Central memory CD4-positive, alpha-beta T cell (primary cell): ENCODE data around the gene ADCY3.
A peak's percentile ranks its signal among the peaks of the same experiment; 100 is the strongest.

Source experiments
- DNase-seq: peaks from one replicate; pipeline ENCODE4 v3.0.0; 2022

The ADCY3 gene

DNA sequence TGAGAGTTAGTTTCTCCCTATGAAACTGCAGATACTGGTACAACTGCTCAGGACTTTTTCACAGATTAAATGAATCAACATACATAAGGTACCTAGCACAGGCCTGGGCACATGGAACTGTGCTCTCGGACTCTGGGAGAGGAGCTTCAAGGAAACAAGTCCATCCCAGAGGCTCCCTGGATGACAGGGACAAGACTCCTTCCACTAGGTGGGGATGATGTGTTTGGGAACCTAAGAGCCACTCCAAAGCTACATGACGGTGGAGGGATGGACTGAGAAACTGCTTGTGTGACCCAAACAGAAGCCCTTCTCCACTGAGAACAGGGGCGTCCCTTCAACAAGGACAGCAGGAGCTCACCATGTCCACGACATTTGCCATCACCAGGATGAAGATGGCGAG lies 89.7 kb downstream of the ADCY3 start:
- no peak for DNase-seq

DNA sequence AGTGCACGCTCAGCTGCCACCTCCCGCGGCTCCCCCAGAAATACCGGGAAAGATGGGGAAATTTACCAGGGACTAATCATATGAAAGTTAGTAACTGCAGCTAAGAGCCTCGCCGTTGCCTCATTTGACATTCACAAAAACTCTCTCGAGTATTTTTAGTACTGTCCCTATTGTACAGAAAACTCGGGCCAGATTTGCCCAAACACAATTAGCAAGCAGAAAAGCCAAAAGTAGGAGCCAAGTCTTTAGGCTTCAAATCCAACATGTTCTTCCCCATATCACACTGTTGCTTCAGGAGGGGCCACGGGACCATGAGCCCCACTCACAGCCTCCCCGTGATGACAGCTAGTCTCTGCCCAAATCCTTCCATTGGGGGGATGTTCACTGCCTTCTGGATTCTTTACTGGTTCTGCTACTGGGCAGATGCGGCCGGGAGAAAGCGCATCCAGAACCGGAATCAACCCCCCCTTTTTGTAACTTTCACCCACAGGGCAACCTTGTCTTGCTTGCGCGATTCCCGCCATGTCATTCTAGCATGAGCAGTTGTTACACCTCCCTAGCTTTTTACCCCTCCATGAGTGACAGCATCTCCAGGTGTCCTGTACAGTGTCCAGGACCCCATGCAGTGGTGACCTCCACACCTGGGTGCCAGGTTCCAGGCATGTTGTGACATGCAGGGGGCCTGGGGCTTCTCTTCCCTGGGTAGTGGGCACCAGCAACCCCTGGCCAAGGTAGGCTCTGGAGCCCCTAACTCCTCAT lies 91.6 kb downstream of the ADCY3 start:
- no peak for DNase-seq

DNA sequence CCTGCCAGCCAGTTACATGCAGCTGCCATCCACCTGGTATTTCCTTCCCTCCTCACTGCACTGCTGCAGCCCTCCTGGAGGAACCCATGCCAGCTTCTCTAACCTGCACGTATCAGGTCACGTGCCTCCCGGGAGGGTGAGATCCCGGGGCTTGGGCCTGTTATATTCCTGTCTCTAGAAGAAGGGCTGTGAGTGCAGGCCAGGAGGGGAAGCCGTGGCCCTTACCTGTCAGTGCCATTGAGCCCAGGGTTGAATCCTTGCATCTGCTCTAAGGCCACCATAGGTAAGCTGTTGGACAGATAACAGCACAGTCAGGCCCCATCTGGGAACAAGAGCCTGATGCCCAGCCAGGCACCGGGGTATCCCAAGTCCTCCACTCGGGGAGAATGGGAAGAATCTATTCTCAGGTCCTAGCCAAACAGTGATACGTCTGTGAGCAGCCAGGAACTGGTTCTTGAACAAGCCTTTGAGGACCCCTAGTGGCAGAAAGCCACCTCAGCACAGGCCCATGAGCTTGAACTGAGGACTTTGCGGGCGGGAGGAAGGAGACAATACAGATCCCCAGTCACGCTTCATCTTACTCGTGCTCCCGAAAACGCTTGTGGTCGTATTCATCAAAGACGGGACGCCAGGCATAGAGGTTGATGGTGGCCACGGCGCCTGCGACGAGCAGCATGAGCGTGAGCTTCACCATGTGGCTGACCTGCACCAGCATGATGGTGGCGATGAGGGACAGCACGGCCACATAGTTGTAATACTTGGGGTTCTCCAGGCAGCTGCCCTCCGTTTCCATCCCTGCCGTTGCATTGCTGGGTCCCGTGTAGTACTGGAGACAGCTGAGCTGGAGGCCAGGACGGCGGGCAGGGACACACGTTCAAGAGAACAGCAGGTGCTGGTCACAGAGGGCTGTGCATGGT lies 92.5 kb downstream of the ADCY3 start:
- peak; percentile 59 for DNase-seq

DNA sequence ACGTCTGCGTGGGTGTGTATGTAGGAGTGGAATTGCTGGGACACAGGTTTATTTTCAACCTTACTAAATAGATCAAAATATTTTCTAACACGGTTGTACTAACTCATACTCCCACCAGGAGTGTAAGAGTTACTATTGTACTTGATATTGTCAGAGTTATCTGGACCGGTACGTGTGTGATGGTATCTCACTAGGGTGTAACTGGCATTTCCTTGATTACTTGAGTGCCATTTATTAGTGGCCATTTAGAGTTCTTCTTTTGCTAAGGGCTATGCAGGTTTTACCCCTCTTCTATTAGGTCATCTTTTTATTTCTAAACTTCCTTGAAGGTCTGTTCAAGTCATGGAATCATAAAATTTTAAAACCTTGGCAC lies 93.3 kb downstream of the ADCY3 start:
- DNase-seq = no peak

DNA sequence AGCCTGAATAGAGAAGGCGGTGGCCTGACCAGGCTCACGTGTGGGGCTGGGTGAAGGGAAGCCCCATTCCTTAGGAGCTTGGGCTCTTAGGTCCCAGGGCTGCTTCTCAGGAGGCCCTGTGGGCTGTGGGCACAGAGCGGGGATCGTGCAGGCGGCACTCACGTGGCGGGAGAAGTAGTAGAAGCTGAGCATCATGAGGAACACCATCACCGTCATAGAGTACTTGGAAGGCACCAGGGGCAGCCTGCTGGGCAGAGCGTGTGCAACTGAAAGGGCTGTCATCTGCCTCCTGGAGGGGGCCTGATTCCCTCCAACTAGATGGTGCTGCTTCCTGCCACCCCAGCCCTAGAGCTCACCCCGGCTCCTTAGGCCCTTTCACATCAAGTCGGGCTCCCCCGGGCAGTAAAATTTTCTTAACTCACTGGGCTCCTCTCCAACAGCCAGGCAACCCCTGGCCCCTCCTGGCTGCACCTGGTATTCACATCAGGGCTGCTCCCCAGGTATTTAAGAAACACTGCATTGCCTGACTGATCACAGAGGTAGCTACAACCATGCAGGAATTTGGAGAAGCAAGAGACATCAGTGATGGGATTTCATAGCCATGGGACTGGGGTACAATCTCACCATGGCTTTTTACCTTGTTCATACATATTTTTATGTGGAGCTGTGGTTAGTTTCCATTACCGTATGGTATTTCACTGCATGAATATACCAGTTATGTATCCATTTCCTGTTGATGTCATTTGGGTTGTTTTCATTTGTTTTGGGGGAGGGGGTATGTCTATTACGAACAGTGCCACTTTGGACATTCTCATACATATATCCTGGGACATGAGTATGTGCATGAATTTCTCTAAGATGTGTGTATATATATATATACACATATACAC lies 93.9 kb downstream of the ADCY3 start:
- no peak for DNase-seq

DNA sequence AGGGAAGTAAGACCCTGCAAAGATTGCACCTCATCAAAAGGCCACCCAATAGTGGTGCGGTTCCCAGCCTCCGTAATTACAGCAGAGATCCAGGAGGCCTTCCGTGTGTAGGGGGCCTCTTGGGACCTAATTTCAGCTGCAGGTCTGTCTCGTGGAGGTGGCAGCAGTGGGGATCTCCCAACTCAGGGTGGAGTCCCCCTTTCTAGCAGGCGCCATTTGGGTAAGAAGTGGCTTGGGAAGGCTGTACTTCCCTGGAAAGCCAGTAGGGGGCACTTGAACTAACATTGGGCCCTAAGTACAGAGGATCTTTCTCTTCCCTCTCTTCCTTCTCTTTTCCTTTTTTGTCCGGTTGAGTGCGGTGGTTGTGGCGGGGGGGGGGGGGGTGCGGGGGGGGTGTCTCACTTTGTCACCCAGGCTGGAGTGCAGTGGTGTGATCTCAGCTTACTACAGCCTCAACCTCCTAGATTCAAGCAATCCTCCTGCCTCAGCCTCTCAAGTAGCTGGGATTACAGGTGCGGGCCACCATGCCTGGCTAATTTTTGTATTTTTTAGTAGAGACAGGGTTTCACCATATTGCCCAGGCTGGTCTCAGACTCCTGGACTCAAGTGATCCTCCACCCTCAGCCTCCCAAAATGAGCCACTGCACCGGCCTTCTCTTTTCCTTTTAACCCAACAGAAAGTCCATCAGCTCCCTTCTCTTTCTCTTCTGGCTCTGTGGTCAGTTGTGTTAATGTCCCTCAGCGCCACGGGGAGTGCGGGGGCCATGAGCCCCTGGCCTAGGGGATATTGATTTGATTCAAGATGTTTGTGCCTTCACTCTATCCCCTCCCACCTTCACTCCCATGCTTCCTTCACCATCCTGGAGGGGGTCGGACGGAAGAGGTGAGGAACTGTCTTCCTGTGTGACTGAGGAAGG lies 94.8 kb downstream of the ADCY3 start:
- no peak for DNase-seq

DNA sequence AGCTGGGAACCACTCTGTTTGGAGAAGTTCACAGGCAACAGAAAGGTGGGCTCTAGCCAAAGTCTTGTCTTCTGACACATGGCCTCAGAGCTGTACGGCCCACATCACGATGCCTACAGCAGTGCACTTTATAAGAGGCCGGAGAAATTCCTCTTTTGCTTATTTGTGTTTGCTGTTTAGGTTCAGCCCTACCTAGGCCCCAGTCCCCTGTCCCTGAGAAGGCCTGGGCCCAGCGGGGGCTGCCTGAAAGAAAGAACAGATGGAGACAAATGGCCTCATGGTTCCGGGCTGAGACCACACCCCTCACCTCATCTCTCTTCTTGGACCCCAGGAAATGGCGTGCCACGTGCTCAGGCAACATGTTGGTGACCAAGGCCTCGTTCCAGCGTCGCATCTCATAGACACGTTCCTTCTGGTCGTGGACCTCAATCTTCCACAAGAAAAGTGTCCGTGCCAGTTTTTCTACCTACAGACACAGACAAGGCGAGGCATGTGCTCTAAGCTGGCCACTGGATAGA lies 95.9 kb downstream of the ADCY3 start:
- no peak for DNase-seq

DNA sequence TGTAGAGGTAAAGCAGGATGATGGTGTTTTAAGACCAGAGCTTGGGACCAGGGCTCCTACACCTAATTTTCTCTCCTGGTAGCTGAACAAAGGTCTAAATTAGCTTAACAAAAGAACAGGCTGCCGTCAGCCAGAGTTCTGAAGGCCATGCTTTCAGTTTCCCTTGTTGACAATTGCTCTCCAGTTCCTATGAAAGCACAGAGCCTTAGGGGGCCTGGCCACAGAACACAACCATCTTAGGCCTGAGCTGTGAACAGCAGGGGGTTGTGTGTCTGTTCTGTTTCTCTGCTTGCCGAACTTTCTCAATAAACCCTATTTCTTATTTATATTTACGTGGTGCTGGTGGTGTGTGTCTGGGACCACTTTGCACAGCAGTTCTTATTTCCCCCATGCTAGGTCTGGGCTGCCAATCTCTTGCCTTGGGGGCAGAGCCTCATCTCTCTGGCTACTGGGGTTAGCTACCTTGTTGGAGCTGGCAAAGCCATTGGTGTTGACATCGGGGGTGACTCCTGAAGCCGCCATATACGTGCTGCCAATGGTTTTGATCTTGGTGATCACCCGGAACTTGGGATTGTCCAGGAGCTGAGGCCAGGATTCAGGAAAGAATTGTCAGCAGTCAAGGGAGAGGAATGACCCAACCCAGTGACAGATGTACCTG lies 97.9 kb downstream of the ADCY3 start:
- DNase-seq = no peak

DNA sequence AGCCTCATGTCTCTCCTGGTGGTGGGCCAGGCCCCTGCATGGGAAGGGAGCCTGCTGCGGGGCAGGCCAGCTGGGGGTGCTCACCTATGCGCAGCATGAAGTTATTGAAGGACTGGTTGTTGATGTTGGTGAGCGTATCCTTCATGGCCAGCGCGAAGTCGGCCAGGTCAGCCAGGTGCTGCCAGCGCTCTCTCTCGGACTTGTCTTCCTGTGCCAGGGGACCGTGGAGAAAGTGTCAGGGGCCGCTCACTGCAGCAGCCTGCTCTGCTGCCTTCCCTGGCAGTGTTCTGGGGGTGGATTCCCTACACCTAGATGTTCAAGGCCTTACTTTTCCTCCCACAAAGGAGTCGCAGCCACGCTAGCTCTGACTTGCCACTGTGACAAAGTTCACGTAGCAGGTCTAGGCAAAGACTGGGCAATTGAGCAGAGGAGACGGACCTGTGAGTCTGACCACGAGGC lies 98.6 kb downstream of the ADCY3 start:
- DNase-seq = no peak

DNA sequence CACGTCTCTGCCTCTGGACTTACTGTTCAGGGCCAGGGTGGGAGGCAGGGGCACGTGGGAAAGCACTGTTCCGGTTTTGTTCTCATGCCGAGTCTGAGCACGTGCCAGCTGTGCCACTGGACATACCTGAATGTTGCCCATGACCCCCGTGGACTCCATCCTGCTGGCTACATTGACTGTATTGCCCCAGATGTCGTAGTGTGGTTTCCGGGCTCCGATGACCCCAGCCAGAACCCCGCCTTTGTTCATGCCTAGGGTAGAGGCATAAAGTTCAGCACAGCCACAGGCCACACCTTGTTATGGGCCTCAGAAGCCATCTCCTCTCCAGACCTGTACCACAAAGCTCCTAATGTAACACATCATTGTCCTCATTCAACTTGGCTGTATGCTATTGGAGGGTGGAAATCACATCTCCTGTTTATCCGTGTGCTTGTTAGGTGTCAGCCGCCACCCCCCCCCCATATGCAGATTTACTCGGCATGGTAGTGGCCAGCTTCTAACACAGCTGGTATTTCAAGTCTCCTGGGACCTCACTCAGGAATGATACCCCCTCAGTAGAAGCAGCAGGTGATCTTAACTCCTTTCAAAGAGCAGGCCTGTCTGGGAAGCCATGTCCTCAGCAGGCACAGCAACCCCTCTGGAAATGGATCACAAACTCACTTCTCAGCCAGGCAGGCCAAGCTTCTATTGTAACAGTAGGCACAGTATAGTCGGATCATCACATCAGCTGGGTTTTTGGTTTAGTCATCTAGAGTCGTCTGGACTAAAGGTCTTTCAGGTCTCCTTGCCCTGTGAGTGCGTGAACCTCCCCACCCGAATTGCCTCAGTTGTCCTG lies 99.2 kb downstream of the ADCY3 start:
- DNase-seq = no peak

DNA sequence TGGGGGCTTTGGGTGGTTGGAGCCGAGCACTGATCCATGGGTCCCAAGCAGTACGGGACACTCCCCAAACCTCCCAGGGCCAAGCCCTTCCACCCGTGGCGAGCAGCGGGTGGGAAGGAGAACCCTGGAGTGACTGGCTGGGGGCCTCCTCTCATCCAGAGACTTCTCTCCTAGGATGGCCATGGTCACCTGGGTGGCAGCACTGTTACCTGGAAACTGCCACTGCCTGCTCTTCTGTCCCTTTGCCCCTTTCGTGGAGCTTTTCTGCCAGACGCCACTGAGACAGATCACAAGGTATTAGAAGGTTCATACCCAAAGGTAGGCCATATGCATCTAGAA lies 99.9 kb downstream of the ADCY3 start:
- no peak for DNase-seq

DNA sequence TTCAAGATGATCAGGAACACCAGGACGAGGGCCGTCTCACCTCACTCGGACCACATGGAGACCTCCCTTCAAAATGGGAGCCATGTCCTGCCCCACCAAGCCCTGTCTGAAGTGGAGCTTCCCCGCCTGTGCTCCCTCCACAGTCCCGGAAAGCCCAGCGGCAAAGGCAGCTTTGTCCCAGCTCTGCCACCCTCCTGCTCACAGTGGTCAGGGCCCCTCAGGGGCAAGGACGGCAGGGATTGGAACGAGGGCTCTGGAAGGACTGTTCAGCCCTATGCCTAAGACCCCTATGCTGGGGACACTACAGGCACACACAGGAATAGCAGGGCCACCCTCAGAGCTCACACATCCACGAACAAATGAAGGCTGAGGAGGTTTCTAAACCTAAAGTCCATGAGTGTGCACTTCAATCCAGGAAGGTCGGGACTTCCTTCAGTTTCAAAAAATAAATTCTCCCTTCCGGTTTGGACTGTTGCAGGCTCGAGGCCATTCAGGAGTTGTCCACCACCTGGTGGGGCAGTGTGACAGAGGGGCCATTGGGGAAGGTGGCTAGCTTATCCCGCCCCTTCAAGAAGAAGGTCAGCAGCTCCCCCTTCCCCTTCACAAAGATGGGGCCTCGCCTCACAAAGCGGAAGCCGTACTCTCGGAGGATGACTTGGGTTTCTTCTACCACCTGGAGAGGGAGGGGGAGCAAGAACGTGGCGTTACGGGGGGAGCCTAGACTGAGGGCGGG lies 100.4 kb downstream of the ADCY3 start:
- DNase-seq = no peak

DNA sequence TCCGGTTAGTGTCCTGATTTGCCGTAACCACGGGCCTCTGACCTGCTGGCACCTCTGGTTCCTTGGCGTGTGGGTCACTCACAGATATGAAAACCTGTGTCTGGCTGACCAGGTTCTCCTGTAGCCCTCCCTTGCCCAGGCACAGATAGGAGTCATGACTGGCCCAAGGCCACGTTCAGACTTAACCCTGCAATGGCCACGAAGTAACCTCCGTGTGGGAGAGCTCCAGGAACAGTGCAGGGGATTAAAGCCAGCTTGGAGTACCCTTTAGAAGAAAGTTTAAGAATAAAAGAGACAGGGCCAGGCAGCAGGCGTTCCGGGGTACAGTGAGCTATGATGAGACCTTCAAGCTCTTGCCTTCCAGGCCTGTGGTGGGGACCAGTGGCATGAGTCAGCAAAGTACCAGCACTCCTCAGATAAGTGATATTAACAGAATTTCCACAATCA lies 101.3 kb downstream of the ADCY3 start:
- no peak for DNase-seq

DNA sequence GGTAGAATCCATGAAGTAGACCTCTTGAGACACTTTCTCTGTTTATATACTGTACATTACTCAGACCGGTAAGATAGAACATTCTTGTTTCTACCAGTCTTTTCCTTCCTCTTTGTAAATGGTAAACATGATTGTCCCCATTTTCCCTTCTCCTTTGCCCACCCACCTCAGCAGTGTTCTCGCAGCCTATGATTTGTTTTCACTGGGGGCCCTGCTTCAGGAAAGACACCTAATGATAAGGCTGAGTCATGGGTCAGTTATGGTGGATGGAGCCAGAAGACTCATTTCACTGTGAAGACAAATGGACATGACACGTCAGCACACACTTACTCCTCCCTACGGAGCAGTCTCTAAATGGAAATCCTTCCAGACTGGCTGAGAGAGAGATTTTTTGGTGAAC lies 103.2 kb downstream of the ADCY3 start:
- no peak for DNase-seq

DNA sequence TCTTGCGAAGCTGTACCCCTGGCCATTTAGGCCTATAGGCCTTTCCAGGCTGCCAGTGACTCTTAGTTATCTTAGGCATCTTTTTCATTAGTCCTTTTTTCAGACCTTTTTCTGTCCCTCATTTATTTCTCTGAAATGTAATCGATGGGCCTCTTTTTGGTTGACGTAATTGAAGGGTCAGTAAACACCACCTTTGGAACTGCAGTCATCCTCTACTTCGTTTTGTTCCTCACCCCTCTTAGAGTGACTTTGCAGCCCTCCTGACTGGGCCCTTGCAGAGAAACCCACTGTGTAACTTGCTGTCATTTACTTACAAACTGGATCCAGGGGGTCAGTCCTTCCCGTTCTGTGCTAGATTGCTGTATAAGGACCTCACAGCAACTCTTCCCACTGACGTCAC lies 103.6 kb downstream of the ADCY3 start:
- DNase-seq = no peak

DNA sequence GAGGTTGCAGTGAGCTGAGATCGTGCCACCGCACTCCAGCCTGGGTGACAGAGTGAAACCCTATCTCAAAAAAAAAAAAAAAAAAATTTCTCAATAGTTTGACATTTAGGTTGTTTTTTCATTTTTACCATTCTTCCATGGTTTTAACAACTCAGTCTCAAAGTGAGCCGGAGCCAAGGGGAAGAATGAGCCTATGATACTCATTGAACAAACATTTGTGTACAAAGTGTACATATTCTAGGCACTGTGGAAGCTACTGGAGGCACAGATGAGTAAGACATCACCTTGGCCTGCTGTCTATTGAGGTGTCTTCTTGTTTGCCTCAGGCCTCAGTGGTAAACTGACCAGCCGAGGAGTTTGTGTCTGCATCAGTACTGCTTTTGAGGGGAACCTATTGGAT lies 104.9 kb downstream of the ADCY3 start:
- DNase-seq = no peak

DNA sequence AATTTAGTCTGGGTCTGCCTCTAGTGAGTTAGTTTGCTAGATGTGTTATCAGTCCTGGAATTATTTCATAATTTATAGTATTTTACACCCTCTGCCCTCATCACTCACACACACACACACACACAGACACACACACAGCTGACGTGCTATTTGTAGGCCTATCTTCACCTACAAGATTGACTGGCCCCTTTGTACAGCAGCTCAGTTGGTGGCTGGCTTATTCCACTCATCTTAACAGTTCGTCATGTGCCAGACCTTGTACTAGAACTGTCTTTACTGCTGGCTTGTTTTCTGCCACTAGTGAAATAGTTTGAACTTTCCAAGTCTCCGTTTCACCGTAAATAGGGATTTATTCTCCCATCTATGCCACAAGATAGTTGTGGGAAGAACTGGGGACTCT lies 105.5 kb downstream of the ADCY3 start:
- no peak for DNase-seq

DNA sequence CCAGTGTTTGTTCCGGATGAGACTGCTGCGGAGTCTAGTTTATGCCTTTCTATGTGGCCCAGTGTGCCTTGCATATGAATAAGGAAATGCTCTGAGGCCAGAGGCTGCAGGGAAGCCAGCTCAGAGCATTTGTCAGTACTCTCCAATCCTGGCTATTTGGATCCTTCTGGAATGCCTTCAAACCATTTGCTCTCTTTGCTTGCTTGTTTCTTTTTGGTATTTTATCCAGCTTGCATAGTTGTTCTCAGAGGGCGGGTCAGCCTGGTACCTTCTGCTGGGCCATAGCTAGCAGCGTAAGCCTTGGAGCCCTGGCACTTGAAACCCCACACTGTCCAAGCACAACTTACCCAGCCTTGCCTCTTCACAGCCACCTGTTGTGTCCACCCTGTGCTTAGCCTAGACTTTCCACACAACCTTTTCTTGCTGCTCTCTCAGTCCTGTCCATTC lies 106.3 kb downstream of the ADCY3 start:
- DNase-seq = no peak

DNA sequence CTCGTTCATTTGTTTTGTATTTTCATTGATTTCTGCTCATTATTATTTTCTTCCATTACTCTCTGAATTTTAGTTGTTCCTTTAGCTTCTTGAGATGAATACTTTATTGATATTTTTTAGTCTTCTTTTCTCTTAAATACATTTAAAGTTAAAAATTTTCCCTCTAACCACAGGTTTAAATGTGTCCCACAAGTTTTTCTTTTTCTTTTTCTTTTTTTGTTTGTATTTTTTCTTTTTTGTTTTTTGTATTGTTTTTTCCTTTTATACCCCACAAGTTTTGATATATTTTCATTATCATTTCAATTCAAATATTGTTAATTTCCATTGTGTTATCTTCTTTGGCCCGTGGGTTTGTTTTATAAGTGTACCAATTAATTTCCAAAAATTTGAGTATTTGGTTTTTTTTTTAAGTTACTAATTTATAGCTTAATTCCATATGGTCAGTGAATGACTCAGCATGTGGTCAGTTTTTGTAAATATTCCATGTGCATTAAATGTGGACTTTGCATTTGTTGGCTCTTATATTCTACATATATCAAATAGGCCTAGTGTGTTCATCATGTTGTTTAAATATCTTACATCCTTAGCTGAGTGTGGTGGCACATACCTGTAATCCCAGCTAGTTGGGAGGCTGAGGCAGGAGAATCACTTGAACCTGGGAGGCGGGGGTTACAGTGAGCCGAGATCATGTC lies 110.6 kb downstream of the ADCY3 start:
- no peak for DNase-seq
